HG03354 (cell line): ENCODE measurements around the gene DEUP1.
"Not testable (repeated sequence)": the region's sequence is repeated elsewhere in the genome, so short reads cannot be mapped to it uniquely, and the experiment has no call there.

Experiments used
- ATAC-seq: cut with Tn5 transposase; IDR thresholded peaks from one replicate; pipeline ENCODE4 v1.9.1; 2021; ENCODE audit warnings: mild to moderate bottlenecking; ENCODE audit not compliant: unreplicated experiment, poor library complexity, severe bottlenecking

DEUP1 gene, protein sequence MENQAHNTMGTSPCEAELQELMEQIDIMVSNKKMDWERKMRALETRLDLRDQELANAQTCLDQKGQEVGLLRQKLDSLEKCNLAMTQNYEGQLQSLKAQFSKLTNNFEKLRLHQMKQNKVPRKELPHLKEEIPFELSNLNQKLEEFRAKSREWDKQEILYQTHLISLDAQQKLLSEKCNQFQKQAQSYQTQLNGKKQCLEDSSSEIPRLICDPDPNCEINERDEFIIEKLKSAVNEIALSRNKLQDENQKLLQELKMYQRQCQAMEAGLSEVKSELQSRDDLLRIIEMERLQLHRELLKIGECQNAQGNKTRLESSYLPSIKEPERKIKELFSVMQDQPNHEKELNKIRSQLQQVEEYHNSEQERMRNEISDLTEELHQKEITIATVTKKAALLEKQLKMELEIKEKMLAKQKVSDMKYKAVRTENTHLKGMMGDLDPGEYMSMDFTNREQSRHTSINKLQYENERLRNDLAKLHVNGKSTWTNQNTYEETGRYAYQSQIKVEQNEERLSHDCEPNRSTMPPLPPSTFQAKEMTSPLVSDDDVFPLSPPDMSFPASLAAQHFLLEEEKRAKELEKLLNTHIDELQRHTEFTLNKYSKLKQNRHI

DNA sequence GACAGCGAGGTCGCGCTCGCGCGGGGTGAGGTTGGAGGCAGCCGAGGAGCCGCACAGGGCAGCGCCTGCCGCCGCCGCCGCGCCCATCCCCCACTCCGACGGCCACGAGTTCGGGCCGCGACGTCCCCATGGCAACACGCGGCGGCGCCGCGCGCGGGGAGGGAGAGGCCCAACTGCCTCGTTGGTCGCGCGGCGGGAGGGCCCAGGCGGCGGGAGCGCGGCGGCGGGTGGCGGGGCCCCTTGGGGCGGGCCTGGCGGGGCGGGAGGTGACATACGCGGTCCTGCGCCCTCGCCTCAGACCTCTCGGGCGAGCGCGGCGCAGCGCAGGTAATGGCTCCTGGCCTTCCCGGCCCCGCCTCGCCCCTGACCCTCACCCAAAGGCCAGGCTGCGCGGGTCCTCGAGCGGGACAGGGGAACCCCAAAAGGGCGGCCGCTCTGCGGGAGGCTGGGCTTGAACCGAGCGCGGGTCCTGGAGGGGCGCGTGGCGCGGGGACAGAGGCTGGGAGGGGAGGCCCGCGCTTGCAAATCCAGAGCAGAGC lies at the start of gene DEUP1:
TSS of gene DEUP1 (plus strand) at position 297 of the 539 bp plus-strand sequence. CDS start 1,518 bp downstream, outside the sequence.
- ATAC-seq = peak; percentile 56

DNA sequence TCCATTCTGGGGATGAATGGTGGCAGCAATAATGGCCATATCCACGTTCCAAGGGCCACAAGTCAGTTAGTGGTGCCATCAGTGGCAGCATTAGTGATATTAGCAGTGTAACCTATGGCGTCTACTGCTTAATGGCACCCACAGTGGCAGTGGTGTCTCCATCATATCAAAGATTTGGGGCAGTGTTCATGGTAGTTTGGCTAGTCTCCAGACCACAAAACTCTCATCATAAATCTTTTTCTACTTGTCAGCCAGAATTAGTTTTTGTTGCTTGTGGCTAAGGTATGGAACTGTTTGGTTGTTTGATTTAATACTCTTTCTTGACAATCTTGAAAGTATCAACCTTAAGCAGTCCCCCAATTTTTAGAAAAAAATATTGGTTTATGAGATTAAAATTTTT lies 45.1 kb upstream of the DEUP1 start:
- ATAC-seq = no peak

DNA sequence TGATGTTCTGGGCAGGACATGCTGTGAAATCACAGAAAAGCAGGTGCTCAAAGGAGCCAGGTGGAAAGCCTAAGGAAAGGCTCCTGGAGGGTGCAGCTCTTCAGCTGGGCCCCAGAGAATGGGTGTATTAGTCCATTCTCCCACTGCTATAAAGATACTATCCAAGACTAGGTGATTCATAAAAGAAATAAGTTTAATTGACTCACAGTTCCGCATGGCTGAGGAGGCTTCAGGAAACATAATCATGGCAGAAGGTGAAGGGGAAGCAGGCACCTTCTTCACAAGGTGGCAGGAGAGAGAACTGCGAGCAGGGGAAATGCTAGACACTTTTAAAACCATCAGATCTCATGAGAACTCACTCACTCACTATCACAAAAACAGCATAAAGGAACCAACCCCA lies 43.1 kb upstream of the DEUP1 start:
- ATAC-seq = no peak

DNA sequence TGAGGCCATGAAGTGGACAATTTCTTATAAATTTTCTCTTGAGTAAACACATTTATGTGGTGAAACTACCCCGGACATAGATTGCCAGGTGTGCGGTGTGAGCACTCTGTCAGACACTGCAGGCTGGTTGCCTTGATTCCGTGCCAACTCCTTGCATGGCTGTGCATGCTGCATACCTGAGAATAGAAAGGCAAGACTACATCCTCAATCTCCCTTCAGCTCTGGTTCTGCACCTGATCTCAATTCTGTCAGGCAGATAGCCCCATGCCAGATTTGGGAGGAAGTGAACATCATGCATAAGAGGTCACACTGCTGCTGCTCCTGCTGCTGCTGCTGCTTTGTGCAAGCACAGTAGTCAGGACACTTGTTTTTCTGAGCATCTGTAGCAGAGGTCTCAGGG lies 42.5 kb upstream of the DEUP1 start:
- no peak for ATAC-seq

DNA sequence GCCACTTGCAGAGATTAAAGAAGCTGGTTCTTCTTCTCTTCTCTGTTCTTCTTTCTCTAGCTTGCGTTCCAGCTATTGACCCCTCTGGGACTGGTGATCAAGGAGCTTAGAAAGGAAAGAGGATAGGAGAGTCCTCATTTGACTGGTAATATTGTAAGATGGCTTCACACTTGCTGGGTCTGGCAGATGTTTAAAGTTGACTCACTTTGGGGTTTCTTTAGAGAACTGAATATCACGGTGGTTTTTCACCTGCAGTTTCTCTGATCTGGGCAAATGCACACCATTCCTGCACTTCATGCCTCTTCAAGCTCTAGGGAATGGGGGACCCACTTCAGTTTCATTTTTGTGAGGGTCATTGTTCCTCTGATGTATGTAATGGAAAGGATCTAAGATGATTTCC lies 41.8 kb upstream of the DEUP1 start:
- no peak for ATAC-seq

DNA sequence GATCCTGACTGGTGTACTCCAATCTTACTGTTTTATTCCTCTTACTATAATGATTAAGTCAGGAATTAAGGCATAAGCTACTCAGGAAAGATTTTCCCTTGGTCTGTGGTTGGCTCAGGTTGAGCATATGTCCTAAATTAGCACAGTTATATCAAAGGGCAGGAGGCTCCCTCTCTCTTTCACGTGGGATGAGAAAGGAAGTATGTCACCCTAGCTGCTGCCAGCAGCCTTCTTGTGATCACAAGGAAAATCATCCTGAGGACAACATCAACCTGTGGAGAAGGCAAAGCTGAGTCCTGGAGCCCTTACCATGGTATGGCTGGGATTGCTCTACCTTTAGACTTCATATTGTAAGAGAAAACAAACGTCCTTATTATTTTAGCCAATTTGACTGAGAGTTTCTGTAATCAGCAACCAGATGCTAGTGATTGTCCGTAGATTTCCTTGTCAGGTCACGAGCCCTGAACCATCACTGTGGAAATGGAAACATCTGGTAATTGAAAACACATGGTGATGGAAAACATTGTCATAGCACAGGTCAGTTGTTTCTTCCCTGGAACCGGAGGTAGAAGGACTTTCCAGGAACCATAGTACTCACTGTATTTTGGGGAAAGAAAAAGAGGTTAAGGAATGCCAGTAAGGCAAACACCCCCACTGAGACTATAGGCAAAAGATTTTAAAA lies 40.6 kb upstream of the DEUP1 start:
- no peak for ATAC-seq

DNA sequence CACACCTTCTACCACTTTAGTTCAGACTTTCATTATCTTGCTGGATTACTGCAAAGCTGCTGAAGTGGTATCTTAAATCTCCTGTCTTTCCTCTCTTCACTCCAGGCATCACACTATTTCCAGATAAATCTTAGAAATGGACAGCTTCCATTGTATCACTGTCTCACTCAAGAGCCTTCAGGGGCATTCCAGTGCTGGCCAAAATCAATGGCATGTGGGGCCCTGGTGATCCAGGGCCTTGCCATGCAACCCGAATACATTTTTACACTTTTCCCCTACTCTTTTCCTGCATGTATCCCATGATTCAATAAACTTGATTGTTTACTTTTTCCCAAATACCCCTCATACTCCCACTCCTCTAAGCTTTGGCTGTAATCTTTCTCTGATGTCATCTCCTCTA lies 39.4 kb upstream of the DEUP1 start:
- no peak for ATAC-seq

DNA sequence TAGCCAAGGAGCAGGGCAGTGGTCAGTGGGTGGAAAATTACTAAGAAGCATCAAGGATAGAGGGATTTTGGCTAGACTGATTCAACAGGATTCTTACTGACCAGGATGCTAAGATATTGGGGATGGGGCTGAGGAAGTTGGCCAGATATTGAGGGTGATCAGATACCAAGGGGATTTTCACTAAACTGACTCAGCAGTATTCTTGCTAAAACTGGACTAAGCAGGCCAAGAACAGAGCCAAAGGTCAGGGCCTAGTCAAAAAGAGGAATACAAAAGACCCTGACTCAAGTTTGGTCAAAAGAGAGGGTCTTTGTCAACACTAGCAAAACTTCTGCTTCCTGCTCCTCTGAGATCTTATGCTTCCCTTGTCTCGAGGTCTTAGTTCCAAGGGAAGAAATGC lies 38.6 kb upstream of the DEUP1 start:
- ATAC-seq = no peak

DNA sequence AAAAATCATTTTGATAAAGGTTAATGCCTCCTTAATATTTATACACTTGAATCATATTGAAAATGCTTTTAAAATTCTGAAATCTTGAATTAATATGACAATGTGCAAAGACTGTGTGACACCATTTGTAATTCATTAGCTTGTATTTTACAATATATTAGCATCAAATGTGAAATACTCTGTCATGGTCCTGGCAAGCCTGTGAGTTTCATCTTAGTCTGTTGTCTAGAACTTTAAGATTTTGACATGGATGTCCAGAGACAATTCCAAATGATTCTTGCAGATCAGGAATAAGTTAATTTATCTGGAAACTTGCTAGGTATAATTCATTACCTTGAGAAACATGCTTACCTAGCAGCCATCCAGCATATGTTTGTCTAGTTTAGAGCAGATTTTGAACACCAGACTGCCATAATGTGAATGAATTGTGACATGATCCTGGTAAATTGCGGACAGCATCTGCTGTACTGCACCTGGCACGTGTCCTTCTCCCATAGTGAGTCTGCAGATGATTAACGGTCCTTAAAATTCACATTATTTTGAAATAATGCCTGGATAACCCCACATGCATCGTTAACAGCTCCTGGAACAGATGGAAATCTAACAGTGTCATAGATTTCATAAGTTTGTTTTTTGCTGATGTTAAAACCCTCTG lies 34.5 kb upstream of the DEUP1 start:
- no peak for ATAC-seq

DNA sequence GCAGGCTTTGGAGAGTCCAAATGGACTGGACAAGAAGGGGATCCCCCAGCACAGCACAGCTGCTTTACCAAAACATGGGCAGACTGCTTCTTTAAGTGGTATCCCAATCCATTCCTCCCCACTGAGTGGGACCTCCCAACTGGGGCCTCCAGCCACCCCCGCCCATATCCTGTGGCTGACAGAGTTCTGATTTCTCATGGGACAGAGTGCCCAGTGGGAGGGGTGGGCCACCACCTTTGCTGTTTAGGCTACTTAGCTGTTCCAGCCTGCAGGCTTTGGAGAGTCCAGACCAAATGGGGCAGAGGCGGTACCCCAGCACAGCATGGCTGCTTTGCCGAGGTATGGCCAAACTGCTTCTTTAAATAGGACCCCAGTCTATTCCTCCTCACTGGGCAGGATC lies 26.9 kb upstream of the DEUP1 start:
- ATAC-seq = no peak

DNA sequence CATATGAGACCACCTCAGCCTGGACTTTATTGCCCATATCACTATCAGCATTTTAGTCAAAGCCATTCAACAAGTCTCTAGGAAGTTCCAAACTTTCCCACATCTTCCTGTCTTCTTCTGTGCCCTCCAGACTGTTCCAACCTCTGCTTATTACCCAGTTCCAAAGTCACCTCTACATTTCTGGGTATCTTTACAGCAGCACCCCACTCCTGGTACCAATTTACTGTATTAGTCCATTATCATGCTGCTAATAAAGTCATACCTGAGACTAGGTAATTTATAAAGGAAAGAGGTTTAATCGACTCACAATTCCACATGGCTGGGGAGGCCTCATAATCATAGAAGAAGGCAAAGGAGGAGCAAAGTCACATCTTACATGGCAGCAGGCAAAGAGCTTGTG lies 16.1 kb upstream of the DEUP1 start:
- not testable (repeated sequence) for ATAC-seq

DNA sequence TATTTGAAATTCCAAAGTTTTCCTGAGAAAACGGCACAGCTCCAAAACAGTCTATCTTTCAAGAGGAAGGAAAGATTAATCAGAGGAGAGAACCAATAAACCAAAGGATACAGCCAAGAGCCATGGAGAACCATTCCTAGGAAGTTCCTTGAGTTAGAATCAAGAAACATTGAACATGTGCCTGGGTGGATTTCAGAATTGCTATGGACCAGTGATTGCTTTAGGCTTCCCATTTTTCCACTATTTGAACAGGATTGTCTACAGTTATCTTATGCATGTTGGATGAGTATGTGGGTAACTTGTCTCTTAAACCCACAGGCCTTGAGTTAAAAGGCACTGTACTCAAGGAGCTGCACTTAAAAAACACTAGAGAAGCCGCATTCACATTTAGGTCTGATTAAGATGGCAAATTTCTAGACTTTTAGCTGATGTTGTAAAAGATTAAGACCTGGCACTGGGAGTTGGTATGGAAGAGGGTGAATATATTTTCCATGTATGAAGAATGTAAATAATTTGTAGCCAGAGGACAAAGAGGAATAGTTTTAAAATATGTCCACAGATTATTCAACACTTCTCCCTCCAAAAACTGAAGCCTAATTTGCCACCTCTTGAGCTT lies 11.2 kb upstream of the DEUP1 start:
- ATAC-seq = no peak

DNA sequence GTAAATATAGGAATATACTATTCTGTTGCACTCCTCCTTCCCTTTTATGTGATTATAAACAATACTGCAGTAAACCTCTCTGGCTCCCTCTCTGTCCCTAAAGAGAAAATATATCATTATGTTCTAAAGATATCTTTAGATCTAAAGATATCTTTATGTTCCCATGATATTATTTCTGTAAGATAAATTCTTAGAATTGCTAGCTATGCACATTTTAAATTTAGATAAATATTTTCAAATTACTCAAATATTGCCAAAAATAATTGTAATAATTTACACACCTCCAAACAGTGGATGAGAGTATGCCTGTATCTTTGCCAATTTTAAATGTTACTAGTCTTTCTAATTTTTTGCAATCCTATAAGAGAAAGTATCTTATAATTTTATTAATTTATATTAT lies 10.3 kb upstream of the DEUP1 start:
- ATAC-seq = no peak

DNA sequence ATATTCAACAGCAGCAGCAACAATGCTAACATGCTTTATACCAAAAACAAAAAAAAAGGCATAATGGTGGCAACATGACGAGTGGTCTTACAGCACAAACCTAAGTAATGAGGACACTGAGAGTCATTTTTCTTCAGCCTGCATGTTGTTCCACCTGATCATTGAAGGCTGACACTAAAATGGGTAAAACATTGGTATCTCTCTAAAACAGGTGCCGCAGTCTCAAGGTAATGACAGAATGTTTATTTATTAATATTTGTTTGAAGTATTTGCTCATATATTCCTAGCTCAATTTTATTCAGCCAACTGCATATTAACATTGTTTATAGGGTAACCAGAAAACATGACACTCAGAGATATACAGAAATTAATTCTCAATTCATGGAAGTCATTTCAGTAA lies 8.3 kb upstream of the DEUP1 start:
- no peak for ATAC-seq

DNA sequence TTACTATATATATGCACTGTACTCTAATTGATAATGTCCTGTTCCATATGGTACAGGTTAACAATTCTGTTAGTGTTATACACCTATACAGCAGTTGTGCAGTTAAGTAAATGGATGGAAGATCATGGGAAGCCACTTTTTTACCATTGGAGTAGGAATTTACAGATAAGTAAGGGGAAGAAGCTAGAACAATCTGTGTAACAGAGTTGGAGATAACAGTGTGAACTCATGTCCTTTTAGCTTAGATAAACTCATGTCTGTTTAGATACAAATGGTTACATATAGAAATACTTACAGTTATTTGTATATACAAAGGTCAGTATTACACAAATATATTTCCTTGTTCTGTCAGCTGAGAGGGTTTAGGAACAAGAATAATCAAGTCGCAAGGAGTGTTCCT lies 6.8 kb upstream of the DEUP1 start:
- ATAC-seq = no peak

DNA sequence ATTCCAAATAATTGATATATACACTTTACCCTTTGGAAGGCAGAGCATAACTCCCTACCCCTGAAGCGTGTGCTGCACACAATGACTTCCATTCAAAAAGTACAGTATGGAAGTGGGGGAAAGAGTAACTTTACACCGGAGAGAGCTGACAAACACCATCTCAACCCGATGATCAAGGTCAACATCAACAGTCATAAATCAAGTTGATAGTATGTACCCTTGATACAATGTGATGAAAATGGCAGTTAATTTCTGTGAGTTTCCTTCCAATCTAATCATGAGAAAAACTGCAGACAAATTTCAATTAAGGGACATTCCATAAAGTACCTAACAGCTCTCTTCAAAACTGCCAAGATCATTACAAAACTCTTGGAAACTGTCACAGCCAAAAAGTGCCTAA lies 6.0 kb upstream of the DEUP1 start:
- ATAC-seq = no peak

DNA sequence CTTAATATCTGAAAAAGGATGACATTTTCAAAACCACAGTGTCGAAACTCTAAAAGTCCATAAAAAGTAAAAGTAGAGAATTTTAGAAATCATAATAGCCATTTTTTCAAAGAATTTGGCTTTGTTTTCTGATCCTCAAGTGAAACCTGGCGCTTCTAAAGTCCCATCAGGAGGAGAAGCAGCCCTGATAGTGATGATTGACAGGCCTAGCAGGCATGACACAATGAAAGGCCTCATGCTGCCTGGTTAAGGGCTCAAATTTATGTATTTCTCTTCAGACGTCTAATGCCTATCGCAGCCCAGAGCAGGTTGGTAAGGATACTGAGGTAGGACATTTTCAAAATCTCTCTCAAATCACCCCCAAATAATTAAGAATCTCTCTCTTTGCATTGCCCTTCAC lies 3.9 kb upstream of the DEUP1 start:
- ATAC-seq = no peak

DNA sequence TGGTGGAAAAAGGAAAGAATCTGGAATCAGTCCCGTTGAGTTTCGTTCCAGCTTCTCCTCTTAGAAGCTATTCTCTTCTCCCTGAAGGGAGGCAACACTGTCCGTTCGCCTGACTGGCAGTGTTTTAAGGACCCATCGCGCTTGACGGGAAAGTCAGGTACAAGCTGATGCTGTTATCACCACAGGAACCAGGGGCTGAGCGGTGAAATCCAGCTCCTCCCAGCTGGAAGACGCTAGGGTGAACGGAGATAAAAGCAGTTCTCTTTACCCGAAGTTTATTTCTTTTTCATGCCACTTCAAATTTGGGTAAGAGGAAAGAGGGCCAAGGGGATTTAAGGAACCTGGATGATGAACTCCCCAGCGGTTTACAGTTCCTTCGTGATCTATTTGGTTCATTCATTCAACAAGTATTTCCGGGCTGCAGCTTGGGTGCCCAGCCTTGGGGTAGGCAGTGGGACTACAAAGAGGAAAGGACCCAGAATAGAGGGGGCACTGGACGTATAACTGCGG lies 551 bp upstream of the DEUP1 start:
- ATAC-seq = no peak

DNA sequence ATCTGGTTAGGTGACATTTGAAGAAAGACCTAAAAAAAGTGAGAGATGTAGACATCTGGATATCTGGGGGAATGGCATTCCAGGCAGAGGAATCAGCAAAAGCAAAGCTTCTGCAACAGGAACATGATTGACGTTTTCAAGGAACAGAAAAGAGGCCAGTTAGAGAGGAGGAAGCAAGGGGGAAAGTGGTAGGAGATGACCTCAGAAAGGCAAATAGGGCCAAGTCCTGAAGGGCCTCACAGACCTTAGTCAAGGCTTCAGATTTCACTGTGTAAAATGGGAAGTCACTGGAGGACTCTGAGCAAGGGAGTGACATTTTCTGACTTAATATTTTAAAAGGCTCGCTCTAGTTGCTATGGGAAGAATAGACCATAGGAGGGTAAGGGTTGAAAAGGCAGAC lies 9.7 kb downstream of the DEUP1 start:
- no peak for ATAC-seq

DNA sequence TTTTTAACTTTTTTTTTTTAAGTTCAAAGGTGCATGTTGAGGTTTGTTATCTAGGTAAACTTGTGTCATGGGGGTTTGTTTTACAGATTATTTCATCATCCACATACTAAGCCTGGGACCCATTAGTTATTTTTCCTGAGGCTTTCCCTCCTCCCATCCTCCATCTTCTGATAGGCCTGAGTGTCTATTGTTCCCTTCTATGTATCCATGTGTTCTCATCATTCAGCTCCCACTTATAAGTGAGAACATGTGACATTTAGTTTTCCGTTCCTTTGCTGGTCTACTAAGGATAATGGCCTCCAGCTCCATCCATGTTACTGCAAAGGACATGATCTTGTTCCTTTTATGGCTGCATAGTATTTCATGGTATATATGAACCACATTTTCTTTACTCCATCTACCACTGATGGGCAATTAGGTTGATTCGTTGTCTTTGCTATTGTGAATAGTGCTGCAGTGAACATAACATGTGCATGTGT lies 14.4 kb downstream of the DEUP1 start:
- ATAC-seq = no peak
